H7 (cell line): ENCODE data around the gene AHCY. TPM values are rescaled to one million over a fixed set of nuclear protein-coding genes. Genes with fewer than 3 reads are reported as not detected.
"Not testable (repeated sequence)": the region's sequence is repeated elsewhere in the genome, so short reads cannot be mapped to it uniquely, and the experiment has no call there.

Source experiments
- DNase-seq: peaks from one replicate; pipeline ENCODE4 v3.0.0; 2012
- H3K27me3 ChIP-seq: 2 replicates; pipeline ENCODE4 v1.6.0; 2011; ENCODE audit warnings: mild to moderate bottlenecking, low read length; ENCODE audit not compliant: control insufficient read depth, insufficient read depth
- H3K36me3 ChIP-seq: replicated peaks from 2 replicates; pipeline ENCODE4 v1.5.1; 2011; ENCODE audit warnings: low read length; ENCODE audit not compliant: control insufficient read depth, insufficient read depth
- H3K4me3 ChIP-seq: 2 replicates; pipeline ENCODE4 v1.5.1; 2011; ENCODE audit warnings: low read depth, mild to moderate bottlenecking, control low read depth, low read length, moderate library complexity; ENCODE audit not compliant: insufficient read depth
- total RNA-seq: library from RNA; depleted of rRNA; stranded (reverse); fragments of >200 nt; shearing (Covaris generic); gene quantifications from 2 replicates; pipeline ENCODE4 v1.2.3, GENCODE V29; 2014

Gene AHCY
- total RNA-seq, 1 experiment from 2014 or later: 361 TPM

DNA sequence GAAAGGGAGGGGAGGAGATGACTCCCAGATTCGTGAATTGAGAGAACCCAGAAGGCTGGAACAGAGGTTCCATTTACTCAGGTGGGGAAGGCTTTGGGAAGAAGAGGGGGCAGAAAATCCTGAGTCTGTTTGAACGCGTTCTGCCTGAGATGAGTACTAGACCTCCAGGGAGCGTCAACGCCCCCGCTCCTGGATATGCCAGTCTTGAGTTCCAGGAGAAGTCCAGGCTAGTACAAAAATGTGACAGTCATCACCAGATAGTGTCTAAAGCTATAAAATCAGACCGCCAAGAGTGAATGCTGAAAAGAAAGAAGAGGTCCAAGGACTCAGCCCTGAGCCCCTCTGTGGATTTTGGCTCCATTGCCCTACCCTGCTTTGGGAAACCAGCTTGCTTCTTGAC is 8.6 kb downstream of the AHCY start:
- H3K27me3 ChIP-seq: no peaks in the 10 kb centered on the region
- peaks cover 58% of the 10 kb centered on the region for H3K36me3 ChIP-seq
- no peak overlapping the region for H3K4me3 ChIP-seq
- DNase-seq: peak; percentile 11

DNA sequence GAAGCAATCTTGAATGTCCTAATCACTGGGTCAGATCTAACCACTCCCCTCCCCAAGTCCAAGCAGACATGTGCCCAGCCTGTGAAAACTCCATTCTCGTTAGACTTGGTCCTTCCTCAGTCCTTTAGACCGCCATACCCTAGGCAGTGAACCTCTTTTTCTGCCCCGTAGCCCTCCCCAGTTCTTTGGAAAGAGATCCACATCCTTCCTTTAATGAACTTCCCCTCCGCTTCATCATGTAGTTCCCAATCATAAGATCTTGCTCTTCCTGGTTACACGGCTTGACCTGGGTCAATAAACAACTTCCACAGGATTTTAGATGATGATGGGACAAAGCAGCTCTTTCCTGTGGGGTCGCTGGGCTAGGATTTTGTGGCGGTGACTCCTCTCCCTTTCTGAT is 9.6 kb downstream of the AHCY start:
- no peaks in the 10 kb centered on the region for H3K27me3 ChIP-seq
- no peak overlapping the region for H3K4me3 ChIP-seq
- peaks cover 60% of the 10 kb centered on the region for H3K36me3 ChIP-seq
- DNase-seq: peak; percentile 16

DNA sequence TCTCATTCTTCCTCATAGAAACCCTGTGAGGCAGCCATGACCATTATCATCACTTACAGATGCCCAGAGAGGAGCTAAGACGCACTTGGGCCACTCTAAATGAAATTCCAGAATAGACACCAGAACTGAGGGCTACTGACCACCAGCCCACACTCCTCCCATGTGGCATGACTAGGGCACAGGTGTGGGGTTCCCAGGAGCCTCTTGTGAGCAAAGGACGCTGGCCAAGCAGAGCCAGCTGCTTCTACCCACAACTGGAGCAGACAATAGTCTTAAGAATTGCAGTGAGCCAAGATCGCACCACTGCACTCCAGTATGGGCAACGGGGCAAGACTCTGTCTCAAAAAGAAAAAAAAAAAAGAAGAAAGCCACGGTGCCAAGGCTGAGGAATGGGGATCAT is 10.0 kb downstream of the AHCY start:
- no peak for DNase-seq
- no peak overlapping the region for H3K4me3 ChIP-seq
- peaks cover 64% of the 10 kb centered on the region for H3K36me3 ChIP-seq
- no peaks in the 10 kb centered on the region for H3K27me3 ChIP-seq

DNA sequence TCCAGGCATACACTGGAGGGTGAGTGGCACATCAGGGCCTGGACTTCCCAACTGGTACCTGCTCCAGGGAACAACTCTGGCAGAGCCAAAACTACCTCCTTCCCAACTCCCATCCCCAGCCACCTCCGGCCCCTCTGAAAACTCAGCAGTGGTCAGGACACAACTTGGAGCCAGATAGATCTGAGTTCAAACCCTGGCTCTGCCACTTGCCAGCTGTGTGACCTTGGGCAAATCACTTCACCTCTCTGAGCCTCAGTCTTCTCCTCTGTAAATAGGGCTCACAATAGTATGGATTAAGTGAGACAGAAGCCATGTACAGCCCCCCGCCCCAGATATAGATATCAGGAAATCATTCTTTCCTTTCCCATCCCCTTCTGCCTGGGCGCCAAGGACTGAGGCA is 10.7 kb downstream of the AHCY start:
- Histone ChIP-seq H3K4me3 (no peak overlapping the region), H3K36me3 (peaks cover 71% of the 10 kb centered on the region), H3K27me3 (no peaks in the 10 kb centered on the region)
- DNase-seq: no peak

DNA sequence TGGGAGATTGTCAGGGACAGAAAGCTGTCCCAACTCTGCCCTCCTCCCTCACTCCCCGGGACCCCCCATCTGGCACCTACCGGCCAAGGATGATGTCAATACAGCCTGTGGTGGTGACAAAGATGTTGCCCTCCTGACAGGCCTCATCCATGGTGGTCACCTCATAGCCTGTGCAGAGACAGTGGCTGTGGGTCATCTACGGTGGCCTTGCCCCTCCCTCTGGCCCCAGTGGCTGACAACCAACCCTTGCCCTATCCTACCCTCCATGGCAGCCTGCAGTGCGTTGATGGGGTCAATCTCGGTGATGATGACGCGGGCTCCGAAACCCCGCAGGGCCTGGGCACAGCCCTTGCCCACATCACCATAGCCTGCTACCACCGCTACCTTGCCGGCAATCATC is 12.7 kb downstream of the AHCY start:
- Histone ChIP-seq H3K36me3 (peaks cover 76% of the 10 kb centered on the region), H3K27me3 (no peaks in the 10 kb centered on the region), H3K4me3 (no peak overlapping the region)
- DNase-seq: peak; percentile 12

DNA sequence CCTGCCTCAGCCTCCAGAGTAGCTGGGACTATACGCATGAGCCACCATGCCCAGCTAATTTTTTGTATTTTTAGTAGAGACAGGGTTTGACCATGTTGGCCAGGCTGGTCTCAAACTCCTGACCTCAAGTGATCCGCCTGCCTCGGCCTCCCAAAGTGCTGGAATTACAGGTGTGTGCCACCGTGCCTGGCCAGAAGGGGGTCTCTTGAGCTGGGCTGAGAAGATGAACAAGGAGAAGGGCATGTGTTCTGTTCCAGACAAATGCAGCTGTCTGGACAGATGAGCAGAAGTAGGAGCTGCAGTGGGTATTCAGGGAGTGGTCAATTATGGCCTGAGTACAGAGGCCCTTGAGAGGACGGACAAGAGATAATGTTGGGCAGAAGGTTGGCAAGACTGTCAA is 15.7 kb downstream of the AHCY start:
- H3K4me3 ChIP-seq, DNase-seq, H3K27me3 ChIP-seq: not testable (repeated sequence)
- peaks cover 77% of the 10 kb centered on the region for H3K36me3 ChIP-seq

DNA sequence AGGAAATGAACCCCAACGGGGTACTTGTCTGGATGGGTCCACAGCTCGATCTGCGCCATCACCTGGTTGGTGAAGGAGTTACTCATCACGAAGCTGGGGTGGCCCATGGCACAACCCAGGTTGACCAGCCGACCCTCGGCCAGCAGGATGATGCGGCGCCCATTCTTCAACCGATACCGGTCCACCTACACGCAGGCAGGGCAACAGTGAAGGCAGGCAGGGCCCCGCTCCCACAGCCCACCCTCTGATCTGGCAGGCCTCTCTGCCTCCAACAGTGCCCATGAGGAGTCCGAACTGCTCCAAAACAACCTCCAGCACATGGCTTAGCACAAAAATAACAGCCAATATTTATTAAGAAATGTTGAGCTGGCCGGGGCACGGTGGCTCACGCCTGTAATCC is 17.7 kb downstream of the AHCY start:
- no peaks in the 10 kb centered on the region for H3K27me3 ChIP-seq
- peaks cover 75% of the 10 kb centered on the region for H3K36me3 ChIP-seq
- peak; percentile 32 for DNase-seq
- no peak overlapping the region for H3K4me3 ChIP-seq

DNA sequence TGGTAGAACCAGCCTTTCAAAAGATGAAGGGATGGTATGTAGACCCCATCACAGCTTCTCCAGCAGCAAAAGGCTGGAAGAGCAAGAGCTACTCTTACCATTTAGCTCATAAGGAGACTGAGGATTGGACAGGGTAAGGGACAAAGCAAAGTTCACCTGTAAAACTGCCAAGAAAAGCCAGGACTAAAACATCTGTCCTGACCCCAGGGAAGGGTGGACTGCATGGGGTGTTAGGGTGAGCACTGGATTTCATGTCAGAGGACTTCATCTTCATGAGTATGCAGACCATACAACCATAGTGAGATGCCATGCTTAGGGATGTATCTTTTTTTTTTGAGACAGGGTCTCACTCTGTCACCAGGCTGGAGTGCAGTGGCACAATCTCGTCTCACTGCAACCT is 19.3 kb downstream of the AHCY start:
- H3K4me3 ChIP-seq: no peak overlapping the region
- DNase-seq: no peak
- H3K27me3 ChIP-seq: no peaks in the 10 kb centered on the region
- peaks cover 76% of the 10 kb centered on the region for H3K36me3 ChIP-seq

DNA sequence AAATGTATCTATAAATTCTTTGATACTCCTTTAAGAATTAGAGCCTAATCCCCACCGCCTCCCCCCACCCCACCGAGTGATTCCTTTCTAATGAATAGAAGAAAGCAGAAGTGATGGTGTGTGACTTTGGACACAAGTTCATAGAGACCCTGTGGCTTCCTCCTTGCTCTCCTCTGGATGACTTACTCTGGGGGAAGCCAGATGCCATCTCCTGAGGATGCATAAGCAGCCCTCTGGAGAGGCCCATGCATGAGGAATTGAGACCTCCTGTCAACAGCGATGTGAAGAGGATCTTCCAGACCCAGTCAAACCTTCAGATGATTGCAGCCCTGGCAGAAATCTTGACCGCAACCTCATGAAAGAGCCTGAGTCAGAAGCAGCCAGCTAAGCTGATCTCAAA is 21.1 kb downstream of the AHCY start:
- H3K4me3 ChIP-seq: no peak overlapping the region
- H3K27me3 ChIP-seq: no peaks in the 10 kb centered on the region
- H3K36me3 ChIP-seq: peaks cover 72% of the 10 kb centered on the region
- DNase-seq: no peak

DNA sequence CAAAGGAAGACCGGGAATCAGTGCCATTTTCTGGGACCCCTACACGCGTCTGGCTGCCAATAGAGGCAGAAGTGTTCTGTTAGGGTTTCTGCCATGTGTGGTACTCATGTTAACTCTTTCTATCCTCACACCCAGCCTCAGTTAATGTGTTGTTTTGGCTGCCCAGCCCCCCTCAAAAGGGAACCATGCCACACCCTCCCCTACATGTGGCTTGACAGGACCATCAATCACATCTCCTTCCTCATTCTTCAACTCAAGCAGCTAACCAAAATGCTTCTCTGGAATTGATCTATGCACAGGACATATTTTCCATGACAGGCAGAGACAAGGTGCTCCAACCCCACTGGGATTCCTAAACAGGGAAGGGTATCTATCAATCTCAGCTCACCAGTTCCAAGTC is 22.0 kb downstream of the AHCY start:
- no peak for DNase-seq
- no peaks in the 10 kb centered on the region for H3K27me3 ChIP-seq

DNA sequence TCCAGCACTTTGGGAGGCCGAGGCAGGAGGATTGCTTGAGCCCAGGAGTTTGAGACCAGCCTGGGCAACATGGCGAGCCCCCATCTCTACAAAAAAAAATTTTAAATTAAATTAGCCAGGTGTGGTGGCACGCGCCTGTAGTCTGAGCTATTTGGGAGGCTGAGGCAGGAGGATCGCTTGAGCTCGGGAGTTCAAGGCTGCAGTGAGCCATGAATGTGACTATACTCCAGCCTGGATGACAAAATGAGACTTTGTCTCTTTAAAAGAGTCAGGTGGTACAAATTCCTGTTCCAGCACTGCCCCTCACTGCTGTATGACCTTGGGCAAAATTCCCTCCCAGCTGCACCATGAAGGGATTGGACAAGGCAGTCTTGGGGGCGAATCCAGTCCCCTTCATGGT is 28.5 kb downstream of the AHCY start:
- no peak for DNase-seq
- Histone ChIP-seq H3K36me3 (peaks cover 40% of the 10 kb centered on the region), H3K27me3 (no peaks in the 10 kb centered on the region), H3K4me3 (no peak overlapping the region)

More for the DNA sequence above, 22.0 kb downstream of the AHCY start:
- H3K36me3 ChIP-seq: peaks cover 76% of the 10 kb centered on the region
- no peak overlapping the region for H3K4me3 ChIP-seq

DNA sequence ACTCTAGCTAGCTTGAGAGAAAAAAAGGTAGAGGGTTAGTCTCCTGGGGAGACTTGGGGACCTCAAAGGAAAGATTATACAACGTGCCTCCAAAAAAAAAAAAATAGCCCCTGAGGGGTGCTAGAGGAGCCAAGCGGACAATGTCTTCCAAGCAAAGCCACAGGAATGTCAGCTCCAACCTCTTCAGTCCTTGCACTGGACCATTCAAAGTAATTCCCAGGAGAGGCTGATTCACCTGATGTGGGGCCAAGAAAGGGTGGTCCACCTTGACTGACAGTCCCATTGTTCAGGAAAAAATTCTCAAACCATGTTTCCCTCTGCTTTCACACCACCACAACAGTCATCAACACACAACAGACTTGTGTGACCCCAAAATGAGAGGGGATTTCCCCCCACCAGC is 31.2 kb downstream of the AHCY start:
- Histone ChIP-seq H3K27me3 (no peaks in the 10 kb centered on the region), H3K36me3 (peaks cover 26% of the 10 kb centered on the region), H3K4me3 (no peak overlapping the region)
- DNase-seq: no peak

DNA sequence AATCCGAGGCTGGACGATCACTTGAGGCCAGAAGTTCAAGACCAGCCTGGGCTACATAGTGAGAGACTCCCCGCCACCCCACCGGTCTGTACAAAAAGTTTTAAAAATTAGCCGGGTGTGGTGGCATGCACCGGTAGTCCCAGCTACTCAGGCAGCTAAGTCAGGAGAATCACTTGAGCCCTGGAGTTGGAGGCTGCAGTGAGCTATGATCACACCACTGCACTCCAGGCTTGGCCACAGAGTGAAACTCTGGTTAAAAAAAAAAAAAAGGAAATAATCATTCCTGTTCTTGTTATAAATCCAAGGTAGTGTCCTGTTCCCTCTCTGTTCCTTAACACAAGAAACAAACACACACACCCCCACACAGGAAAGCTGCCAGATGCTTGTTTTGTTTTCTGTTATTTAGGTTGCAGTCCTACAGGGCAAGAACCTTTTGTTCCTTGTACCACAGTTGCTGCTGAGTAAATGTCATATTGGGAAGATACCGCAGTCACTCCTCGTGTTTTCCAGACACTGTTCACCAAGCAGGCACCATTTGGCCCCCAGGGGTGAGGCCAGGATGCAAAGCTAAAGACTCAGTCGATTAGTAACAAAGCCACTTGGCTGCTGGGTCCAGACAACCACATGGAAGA is 33.0 kb downstream of the AHCY start:
- Histone ChIP-seq H3K27me3 (no peaks in the 10 kb centered on the region), H3K4me3 (no peak overlapping the region), H3K36me3 (peaks cover 11% of the 10 kb centered on the region)
- DNase-seq: no peak

DNA sequence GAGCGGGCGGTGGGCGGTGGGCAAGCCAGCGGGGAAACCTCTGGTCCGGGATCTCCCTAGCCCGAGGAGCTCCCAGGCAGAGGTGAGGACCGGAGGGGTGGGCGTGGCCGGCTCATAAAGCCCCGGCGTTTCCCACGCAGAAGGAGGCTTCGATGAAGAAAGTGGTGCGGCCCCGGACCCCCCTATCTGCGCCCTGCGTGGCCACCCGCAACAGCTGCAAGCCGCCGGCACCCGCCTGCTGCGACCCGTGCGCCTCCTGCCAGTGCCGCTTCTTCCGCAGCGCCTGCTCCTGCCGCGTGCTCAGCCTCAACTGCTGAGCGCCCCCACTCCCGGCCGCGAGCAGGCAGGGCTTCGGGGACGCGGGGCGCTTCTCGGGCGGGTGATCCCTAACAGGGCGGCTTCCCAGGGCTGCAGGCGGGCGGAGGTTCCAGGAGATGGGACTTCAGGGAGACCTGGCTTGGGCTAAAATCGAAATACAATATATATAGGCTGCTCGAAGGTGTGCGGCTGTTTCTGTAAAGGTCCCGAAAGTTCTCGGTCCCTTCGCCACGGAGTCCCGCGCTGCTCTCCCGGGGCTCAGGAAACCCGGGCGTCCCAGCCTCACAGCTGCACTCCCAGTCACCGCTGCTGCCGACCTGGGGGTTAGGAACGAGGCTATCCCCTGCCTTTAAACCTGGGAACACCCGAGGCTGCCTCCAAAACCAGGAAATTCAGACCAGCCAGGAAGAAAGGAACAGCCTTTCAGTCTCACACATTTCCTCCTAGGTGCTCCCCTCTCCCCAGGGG is 34.1 kb downstream of the AHCY start:
- peak; percentile 77 for DNase-seq
- peaks cover 3% of the 10 kb centered on the region for H3K36me3 ChIP-seq
- peak overlapping the region; percentile 34; the same call in 1 of the 2 replicates for H3K4me3 ChIP-seq
- no peaks in the 10 kb centered on the region for H3K27me3 ChIP-seq

DNA sequence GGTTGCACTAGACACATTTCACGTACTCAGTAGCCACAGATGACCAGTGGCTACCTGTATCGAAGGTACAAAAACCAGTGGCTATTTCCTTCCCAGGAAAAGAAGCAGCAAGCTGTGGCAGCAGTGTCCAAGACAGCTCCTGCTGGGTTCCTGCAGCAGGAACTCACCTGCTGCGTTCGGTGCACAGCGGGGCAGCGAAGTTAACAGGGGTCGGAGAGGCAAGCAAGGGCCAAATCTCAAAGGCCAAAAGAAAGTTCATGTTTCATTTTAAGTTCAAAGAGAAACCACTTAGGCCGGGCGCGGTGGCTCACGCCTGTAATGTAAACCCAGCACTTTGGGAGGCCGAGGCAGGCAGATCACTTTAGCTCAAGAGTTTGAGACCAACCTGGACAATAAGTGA is 35.0 kb downstream of the AHCY start:
- no peak for DNase-seq
- no peaks in the 10 kb centered on the region for H3K27me3 ChIP-seq
- H3K36me3 ChIP-seq: no peaks in the 10 kb centered on the region; the same call in 1 of the 2 replicates
- no peak overlapping the region for H3K4me3 ChIP-seq
